ENCODE measurements around the gene RRP36.

The RRP36 gene

DNA sequence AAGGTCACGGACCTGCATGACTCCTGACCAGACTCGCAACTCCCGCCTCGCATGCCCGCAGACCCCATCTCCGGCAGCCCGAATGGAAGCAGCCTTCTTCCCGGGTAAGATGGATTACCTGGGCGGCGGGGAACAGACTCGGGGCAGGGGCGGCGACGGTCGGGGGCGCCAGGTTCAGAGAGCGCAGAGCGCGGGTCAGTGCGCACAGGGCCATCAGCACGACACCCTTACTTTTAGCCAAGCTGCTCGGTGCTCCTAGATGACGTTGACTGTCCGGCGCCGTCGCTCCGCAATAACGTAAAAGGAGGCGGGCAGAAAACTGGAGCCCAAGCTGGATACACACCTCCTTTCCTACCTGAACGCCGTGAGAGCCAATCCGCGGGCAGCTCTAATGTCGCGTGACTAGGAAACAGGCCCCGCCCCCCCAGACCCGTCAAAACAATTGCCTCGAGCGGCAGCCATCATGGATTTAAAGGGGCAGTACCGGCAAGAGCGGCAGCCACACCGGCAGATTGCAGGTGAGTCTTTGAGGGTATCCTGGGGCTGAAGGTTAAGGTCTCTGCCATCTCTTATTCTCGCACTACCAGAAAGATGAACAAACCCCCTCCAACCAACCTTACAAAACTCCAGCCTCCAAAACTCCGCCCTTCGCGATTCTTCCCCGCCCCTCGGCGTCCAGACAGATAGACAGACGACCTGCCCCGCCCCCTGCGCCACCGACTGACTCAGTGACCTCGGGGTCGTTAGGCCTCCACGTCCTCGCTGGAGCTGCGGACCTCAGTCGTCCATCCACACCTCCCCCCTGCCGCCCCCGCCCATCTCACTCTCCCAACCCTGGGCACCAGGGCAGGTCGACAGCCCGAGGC lies 38.0 kb downstream of the RRP36 start, which contains the start of the genes KLC4 and MRPL2:
TSS of gene KLC4 (plus strand) at position 464 of the 866 bp plus-strand sequence. CDS start 1,705 bp downstream, outside the sequence.
TSS of gene MRPL2 (minus strand) at position 267 of the 866 bp plus-strand sequence. CDS start at position 214, 53 bp downstream.
- peaks cover 33% of the 10 kb centered on the region for H3K4me1 Mint-ChIP-seq (ENCODE audit: low read depth)
- peak within 1 kb of the TSS; percentile 99 for H3K27ac Mint-ChIP-seq

DNA sequence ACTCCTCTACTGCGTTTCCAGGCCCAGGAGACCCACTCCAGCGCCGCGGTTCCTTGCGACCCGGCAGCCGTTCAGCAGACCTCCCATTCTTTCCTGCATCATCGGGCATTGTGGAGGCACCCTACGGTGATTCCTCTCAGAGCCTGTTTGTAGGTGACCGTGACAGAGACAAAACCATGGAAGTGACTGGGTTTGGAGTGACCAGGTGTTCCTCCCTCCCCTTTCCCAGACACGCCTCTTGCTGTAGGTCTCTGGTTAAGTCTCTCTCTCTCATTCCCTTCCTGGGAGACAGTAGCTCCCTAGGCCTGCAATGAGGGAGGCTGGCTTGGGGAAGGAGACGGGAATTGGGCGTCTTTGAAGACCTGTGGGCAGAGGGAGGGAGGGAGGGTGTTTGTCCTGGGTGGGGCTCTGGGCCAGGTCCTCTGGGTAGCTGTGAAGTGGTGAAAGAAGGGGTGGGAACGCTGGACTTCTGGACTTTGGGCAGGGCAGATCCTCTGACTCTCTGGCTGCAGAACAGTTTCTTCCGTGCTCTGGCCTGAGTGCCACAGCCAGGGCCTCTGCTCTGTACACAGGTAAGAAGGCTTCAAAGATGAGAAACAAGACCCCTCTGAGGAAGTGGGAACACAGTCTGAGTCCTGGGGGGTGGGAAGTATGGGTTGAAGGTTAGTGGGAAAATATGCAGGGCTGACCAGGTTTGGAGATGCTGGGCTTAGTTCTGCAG lies 38.8 kb downstream of the RRP36 start:
- peaks cover 33% of the 10 kb centered on the region for H3K4me1 Mint-ChIP-seq (ENCODE audit: low read depth)
- peak overlapping the region; percentile 89 for H3K4me3 Mint-ChIP-seq
- H3K27ac Mint-ChIP-seq: peak overlapping the region; percentile 99
- no peaks in the 10 kb centered on the region for H3K27me3 Mint-ChIP-seq
- DNase-seq: no peak
- peaks cover 48% of the 10 kb centered on the region for H3K36me3 Mint-ChIP-seq (ENCODE audit: low read depth)
- no peaks in the 10 kb centered on the region for H3K9me3 Mint-ChIP-seq

More for the DNA sequence above, 38.0 kb downstream of the RRP36 start, which contains the start of the genes KLC4 and MRPL2:
- H3K4me3 Mint-ChIP-seq: peak within 1 kb of the TSS; percentile 89
- H3K27me3 Mint-ChIP-seq: no peaks in the 10 kb centered on the region
- peak; percentile 98 for DNase-seq
- H3K9me3 Mint-ChIP-seq: no peaks in the 10 kb centered on the region
- H3K36me3 Mint-ChIP-seq (ENCODE audit: low read depth): peaks cover 55% of the 10 kb centered on the region

DNA sequence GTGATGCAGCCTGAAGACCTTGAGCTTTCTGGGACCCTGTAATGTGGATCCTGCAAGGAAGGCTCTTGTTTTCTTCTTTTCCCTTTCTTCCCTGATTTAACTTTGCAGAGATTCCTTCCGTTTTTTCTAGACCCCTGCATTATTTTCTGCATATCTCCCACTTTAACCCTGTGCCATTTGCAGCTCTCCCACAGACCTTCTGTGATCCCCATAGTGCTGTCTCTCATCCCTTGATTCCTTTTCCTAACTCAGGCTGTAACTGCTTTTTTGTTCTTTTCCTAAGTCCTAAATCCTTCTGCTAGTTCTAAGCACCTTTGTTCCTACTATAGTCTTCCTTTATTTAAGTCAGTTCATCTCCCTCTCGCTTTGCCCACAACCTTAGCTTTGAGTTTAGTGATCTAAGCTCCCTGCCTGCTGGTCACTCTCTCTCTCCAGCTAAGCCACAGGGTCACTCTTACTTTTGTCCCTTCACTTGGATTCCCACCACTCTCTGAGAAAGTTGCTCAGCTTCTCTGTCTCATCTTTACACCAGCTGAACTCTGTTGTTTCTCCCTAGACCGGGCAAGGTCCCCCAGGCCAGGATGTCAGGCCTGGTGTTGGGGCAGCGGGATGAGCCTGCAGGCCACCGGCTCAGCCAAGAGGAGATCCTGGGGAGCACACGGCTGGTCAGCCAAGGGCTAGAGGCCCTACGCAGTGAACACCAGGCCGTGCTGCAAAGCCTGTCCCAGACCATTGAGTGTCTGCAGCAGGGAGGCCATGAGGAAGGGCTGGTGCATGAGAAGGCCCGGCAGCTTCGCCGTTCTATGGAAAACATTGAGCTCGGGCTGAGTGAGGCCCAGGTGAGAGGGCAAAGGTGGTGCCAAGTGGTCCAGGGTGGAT lies 39.6 kb downstream of the RRP36 start:
- no peaks in the 10 kb centered on the region for H3K27me3 Mint-ChIP-seq
- peak overlapping the region; percentile 99 for H3K27ac Mint-ChIP-seq
- peaks cover 44% of the 10 kb centered on the region for H3K36me3 Mint-ChIP-seq (ENCODE audit: low read depth)
- H3K4me1 Mint-ChIP-seq (ENCODE audit: low read depth): peaks cover 30% of the 10 kb centered on the region
- DNase-seq: no peak
- no peaks in the 10 kb centered on the region for H3K9me3 Mint-ChIP-seq
- H3K4me3 Mint-ChIP-seq: peak overlapping the region; percentile 89

DNA sequence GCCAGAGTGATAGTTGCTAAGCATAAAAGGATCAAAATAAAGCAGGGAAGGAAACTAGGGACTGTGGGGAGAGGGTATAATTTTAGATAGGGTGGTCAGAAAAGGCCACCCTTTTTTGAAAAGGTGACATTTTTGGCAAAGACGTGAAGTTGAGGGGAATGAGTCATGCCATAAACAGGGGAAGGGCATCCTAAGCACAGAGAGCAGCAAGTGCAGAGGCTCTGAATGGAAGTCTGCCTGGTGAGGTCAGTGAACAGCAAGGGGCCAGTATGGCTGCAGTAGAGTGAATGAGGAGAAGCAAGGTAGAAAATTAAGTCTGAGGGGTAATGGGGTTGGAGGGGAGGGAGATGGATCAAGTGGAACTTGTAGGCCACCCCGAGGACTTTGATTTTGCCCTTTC lies 40.4 kb downstream of the RRP36 start:
- peaks cover 26% of the 10 kb centered on the region for H3K4me1 Mint-ChIP-seq (ENCODE audit: low read depth)
- H3K36me3 Mint-ChIP-seq (ENCODE audit: low read depth): peaks cover 38% of the 10 kb centered on the region
- no peaks in the 10 kb centered on the region for H3K27me3 Mint-ChIP-seq
- DNase-seq: no peak
- H3K4me3 Mint-ChIP-seq: no peak overlapping the region
- no peak overlapping the region for H3K27ac Mint-ChIP-seq
- no peaks in the 10 kb centered on the region for H3K9me3 Mint-ChIP-seq

DNA sequence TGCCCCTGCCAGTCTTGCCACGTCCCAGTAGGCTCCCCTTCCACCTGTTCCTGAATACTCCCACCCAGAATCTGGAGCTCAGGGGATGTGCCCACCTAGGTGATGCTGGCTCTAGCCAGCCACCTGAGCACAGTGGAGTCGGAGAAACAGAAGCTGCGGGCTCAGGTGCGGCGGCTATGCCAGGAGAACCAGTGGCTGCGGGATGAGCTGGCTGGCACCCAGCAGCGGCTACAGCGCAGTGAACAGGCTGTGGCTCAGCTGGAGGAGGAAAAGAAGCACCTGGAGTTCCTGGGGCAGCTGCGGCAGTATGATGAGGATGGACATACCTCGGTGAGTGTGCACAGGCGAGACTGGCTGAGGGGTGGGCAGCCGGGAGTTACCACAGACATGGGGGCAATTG lies 41.4 kb downstream of the RRP36 start:
- H3K4me1 Mint-ChIP-seq (ENCODE audit: low read depth): peaks cover 25% of the 10 kb centered on the region
- no peaks in the 10 kb centered on the region for H3K27me3 Mint-ChIP-seq
- DNase-seq: no peak
- H3K27ac Mint-ChIP-seq: no peak overlapping the region
- no peak overlapping the region for H3K4me3 Mint-ChIP-seq
- no peaks in the 10 kb centered on the region for H3K9me3 Mint-ChIP-seq
- peaks cover 29% of the 10 kb centered on the region for H3K36me3 Mint-ChIP-seq (ENCODE audit: low read depth)

DNA sequence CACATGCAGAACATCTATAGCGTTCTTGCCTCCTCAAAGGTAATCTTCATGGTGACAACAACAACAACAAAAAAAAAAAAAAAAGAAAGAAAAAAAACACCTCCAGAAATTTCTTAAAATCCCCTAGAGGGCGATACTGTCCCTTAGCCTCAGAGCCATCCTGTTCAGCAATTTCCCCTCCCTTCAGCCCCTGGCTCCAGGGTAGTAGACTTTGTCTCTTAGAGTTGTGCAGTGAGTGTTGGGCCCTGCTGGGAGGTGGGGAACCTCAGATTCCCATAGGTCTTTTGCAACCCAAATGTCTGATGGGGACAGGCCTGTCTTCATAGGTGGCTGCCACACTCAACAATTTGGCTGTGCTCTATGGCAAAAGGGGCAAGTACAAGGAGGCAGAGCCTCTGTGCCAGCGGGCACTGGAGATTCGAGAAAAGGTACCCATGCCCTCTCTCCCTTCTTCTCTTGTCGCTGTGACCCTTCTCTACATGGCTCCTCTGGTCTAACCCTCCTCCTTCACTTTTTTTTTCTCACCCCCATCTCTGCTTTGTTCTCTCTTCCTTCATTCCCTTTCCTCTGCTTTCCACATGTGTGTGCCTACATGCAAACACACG lies 48.7 kb downstream of the RRP36 start:
- no peaks in the 10 kb centered on the region for H3K27me3 Mint-ChIP-seq
- no peak overlapping the region for H3K27ac Mint-ChIP-seq
- DNase-seq: no peak
- peaks cover 20% of the 10 kb centered on the region for H3K36me3 Mint-ChIP-seq (ENCODE audit: low read depth)
- no peaks in the 10 kb centered on the region for H3K9me3 Mint-ChIP-seq
- H3K4me3 Mint-ChIP-seq: no peak overlapping the region
- H3K4me1 Mint-ChIP-seq (ENCODE audit: low read depth): no peaks in the 10 kb centered on the region

DNA sequence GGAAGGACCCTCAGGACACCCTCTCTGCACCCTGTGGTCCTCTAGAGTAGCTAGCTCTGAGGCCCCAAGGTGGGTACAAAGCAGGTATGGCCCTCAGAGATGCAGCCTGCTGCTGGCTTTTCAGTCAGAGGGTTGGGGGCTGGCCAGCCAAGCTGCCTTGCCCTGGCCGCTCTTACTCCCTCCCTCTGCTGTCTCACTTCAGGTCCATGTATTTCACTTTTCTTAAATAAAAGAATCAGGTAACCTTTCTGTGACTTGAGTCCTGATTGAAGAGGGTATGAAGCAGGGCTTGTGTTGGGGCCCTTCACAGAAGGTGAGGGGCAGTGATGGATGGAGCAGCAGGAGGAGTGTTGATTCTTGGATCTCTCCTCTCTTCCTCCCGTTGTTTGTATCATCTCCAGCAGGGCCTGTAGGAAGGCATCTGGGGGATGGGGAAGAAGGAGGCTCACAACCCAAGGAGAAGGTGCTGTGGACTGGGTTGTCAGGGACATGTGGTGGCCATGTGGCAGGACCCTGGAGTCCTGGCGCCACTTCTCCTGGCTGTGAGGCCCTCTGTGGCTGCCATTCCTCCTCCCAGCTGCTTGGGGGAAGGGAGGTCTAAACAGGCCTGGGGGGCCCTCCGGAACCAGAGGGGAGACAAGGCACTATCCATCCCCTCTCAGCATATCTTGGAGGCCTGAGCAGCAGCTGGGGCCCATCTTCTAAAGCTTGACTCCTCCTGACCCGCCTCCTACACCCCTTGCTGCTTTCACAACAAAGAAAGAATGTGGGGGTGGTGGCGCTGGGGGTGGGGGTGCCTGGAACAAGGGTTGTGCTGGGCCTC lies 53.6 kb downstream of the RRP36 start:
- Mint-ChIP-seq H3K4me3 (no peak overlapping the region), H3K4me1 (ENCODE audit: low read depth) (peaks cover 9% of the 10 kb centered on the region), H3K27me3 (peaks cover 29% of the 10 kb centered on the region), H3K27ac (no peak overlapping the region), H3K9me3 (no peaks in the 10 kb centered on the region), H3K36me3 (ENCODE audit: low read depth) (peaks cover 16% of the 10 kb centered on the region)
- DNase-seq: no peak

DNA sequence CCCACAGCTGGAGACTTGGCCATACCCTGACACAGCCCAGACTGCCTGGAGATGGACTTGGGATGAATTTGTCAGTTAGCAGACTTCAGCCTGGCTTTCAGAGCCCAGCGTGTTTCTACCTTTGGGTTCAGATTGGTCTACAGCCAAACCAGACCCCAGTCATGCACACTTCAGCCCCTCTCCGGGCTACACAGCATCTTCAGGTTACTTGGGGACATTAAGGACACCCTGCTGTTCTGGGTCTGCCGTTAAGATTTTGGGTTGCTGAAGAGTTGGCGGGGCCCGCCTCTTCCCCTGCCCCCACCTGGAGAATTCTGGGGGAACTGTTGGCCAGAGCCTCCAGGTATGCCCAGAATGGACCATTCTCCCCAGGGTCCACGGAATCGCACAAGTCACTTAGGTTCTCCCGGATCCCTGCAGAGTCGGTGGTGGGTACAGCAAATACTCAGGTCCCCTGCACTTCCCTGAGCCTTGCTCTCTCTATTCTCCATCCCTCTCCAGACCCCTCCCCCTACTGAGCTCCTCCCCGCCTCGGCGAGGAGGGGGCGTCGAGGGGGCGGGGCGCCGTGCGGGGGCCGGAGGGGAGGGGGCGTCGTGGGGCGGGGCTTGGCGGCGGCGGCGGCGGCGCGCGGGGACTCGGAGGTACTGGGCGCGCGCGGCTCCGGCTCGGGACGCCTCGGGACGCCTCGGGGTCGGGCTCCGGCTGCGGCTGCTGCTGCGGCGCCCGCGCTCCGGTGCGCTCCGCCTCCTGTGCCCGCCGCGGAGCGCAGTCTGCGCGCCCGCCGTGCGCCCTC lies 54.4 kb downstream of the RRP36 start, which contains the start of gene PTK7:
TSS of gene PTK7 (plus strand) at position 645 of the 794 bp plus-strand sequence. CDS start 175 bp downstream, outside the sequence.
- Mint-ChIP-seq H3K9me3 (no peaks in the 10 kb centered on the region), H3K27me3 (peaks cover 29% of the 10 kb centered on the region), H3K4me1 (ENCODE audit: low read depth) (peaks cover 9% of the 10 kb centered on the region), H3K4me3 (peak within 1 kb of the TSS; percentile 74), H3K27ac (no peak within 1 kb of the TSS), H3K36me3 (ENCODE audit: low read depth) (peaks cover 16% of the 10 kb centered on the region)
- DNase-seq: peak; percentile 60

DNA sequence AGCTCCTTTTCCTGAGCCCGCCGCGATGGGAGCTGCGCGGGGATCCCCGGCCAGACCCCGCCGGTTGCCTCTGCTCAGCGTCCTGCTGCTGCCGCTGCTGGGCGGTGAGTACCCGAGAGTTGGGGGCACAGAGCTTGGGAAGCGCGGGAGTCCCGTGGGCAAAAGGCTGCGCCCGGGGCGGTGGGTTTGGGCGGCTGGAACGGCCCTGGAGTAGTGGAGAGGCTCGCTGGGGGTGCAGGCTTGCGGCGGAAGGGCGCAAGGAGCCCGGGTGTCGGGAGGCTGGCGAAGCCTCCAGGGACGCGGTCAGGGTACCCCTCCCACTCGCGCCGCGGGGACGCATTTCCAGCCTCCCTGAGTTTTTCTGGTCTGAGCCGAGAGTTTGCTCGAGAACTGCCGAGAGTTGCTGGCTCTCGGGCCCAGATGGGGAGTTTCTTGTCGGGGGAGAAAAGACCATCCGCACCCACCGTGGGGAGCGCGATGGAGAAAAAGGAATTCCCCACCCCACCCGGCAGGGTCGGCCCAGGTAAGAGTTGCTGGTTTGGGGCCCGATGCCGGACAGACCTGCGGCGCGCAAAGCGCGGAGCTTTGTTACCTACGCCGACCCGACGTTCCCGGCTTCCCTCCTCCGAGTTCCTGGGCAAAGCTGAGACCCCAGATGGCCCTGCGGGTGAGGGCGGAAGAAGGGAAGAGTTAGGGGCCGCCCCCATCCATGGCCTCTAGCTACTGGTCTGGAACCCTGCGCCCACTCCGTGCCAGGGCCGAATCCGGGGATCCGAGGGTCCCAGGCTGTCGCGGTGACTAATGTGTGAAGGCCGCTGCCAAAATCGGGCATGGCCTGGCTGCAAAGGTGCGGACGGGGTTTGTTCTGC lies 55.3 kb downstream of the RRP36 start:
- H3K4me1 Mint-ChIP-seq (ENCODE audit: low read depth): peaks cover 9% of the 10 kb centered on the region
- peak overlapping the region; percentile 74 for H3K4me3 Mint-ChIP-seq
- peaks cover 29% of the 10 kb centered on the region for H3K27me3 Mint-ChIP-seq
- H3K27ac Mint-ChIP-seq: no peak overlapping the region
- no peaks in the 10 kb centered on the region for H3K9me3 Mint-ChIP-seq
- DNase-seq: no peak
- peaks cover 13% of the 10 kb centered on the region for H3K36me3 Mint-ChIP-seq (ENCODE audit: low read depth)

DNA sequence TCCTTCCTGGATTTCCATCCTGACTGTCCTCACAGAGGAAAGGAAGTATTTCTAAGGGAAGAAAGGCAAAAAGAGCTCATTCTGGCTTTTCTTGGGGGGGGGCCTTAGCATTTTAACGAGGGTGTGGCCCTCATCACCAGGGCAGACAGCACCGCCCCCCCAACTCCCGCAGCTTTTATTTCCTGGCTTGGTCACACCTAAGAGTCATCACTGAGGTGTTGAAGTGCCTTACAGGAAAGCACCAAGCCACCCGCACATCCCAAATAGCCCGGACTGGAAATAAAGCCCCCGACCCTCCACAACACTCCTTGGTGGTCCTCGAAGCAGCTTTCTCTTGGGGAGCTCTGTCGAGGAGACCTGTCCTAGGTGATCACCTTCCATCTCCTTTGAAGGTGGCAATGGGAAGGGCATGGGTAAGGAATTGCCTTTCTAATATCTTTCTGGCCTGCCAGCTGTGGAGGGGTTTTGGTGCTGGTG lies 55.9 kb downstream of the RRP36 start:
- DNase-seq: no peak
- Mint-ChIP-seq H3K27me3 (peaks cover 29% of the 10 kb centered on the region), H3K27ac (no peak overlapping the region), H3K4me3 (peak overlapping the region; percentile 74), H3K36me3 (ENCODE audit: low read depth) (peaks cover 11% of the 10 kb centered on the region), H3K4me1 (ENCODE audit: low read depth) (peaks cover 9% of the 10 kb centered on the region), H3K9me3 (no peaks in the 10 kb centered on the region)

DNA sequence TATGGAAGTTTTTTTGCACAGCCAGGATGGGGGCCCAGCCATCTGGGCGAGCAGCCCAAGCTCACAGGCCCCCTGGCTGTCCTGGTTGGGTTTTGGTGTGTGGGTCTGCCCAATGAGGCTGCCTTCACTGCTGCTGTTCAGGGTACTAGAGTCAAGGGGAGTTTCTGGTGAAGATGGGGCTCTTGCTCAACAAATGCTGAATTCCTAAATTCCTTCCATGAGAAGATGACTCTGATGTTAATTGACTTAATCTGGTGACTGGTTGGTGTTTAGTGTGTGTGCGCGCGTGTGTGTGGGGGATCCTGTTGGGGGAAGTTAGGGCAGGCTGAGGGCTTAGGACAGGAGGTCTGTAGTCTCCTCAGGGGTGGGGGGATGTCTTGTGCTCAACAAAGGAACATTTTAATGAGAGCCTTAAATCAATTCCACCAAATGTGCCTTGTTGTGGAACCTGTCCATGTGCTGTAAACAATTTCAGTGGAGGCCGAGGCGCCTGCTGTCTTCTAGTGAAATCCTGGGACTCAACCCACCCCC lies 56.6 kb downstream of the RRP36 start:
- Mint-ChIP-seq H3K9me3 (no peaks in the 10 kb centered on the region), H3K4me3 (no peak overlapping the region)
- DNase-seq: no peak

More for the DNA sequence above, 56.6 kb downstream of the RRP36 start:
- peaks cover 6% of the 10 kb centered on the region for H3K36me3 Mint-ChIP-seq (ENCODE audit: low read depth)
- no peak overlapping the region for H3K27ac Mint-ChIP-seq
- H3K4me1 Mint-ChIP-seq (ENCODE audit: low read depth): peaks cover 9% of the 10 kb centered on the region
- peaks cover 29% of the 10 kb centered on the region for H3K27me3 Mint-ChIP-seq

Data from activated T-cell treated with anti-CD3 and anti-CD28 coated beads, Interleukin-2, amount 50 U/mL, for 24 hours (primary cell).